ENCODE measurements around the gene UGT2B11.
"Not testable (repeated sequence)": the region's sequence is repeated elsewhere in the genome, so short reads cannot be mapped to it uniquely, and the experiment has no call there.

Gene UGT2B11

GRCh38 chr4:69167300-69167699 lies 47.2 kb downstream of the UGT2B11 start:
- no peak for DNase-seq

- not testable (repeated sequence) for DNase-seq
Measured at GRCh38 chr4:69166376-69166775, 48.2 kb downstream of the UGT2B11 start.

- DNase-seq, result not testable (repeated sequence)
Measured at GRCh38 chr4:69165707-69166106, 48.8 kb downstream of the UGT2B11 start.

GRCh38 chr4:69156913-69157312 lies 57.6 kb downstream of the UGT2B11 start:
- DNase-seq, result no peak

- no peak for DNase-seq
Measured at GRCh38 chr4:69154021-69154420, 60.5 kb downstream of the UGT2B11 start.

Data from retina (tissue), 1 donor.